ENCODE results near the gene IDH3B. TPM values are rescaled to one million over a fixed set of nuclear protein-coding genes. Genes with fewer than 3 reads are reported as not detected.

Gene IDH3B
- total and polyA plus RNA-seq, 2 experiments from 2014 or later = 91.1 to 93.8 TPM

DNA sequence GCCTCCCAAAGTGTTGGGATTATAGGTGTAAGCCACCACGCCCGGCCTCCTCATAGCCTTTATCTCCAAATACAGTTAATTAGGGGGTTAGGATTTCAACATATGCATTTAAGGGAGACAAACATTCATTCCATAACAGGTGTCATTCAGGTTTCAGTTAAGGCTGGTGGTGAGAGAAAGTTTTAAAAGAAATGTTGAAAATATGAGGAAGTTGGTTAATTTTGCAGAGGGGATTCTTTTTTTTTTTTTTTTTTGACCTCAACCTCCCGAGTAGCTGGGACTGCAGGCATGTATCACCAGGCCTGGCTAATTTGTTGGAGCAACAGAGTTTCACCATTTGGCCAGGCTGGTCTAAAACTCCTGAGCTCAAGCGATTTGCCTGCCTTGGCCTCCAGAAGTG lies 16.0 kb upstream of the IDH3B start:
- H3K27ac ChIP-seq = no peak overlapping the region
- no peaks in the 10 kb centered on the region for H3K9me2 ChIP-seq (replicated peaks; ENCODE audit: insufficient read depth)
- no peaks in the 10 kb centered on the region for H3K9me3 ChIP-seq (ENCODE audit: low read depth)
- H3K4me2 ChIP-seq = no peak overlapping the region
- H3K4me1 ChIP-seq (ENCODE audit: insufficient read depth) = no peaks in the 10 kb centered on the region
- no peaks in the 10 kb centered on the region for H4K20me1 ChIP-seq (ENCODE audit: insufficient read depth, poor library complexity, severe bottlenecking)
- H3K36me3 ChIP-seq (replicated peaks; ENCODE audit: insufficient read depth, low read depth) = no peaks in the 10 kb centered on the region
- H3K4me3 ChIP-seq = no peak overlapping the region
- no peaks in the 10 kb centered on the region for H3K79me2 ChIP-seq
- H3K27me3 ChIP-seq = peaks cover 2% of the 10 kb centered on the region
- no peak for DNase-seq (ENCODE audit: low spot score)
- no peak overlapping the region for H2AFZ ChIP-seq
- TF ChIP-seq EZH2phosphoT487 (IDR thresholded peaks at IDR 0.05; ENCODE audit: low read depth, severe bottlenecking, unreplicated experiment) (no peak), EZH2 (IDR thresholded peaks at IDR 0.05; ENCODE audit: borderline replicate concordance) (no peak)
- TF ChIP-seq, protein P1, sequence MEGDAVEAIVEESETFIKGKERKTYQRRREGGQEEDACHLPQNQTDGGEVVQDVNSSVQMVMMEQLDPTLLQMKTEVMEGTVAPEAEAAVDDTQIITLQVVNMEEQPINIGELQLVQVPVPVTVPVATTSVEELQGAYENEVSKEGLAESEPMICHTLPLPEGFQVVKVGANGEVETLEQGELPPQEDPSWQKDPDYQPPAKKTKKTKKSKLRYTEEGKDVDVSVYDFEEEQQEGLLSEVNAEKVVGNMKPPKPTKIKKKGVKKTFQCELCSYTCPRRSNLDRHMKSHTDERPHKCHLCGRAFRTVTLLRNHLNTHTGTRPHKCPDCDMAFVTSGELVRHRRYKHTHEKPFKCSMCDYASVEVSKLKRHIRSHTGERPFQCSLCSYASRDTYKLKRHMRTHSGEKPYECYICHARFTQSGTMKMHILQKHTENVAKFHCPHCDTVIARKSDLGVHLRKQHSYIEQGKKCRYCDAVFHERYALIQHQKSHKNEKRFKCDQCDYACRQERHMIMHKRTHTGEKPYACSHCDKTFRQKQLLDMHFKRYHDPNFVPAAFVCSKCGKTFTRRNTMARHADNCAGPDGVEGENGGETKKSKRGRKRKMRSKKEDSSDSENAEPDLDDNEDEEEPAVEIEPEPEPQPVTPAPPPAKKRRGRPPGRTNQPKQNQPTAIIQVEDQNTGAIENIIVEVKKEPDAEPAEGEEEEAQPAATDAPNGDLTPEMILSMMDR (IDR thresholded peaks at IDR 0.05; ENCODE audit: poor library complexity) = no peak
- 82% methylated on average over 4 of the region's 4 CpGs for WGBS (ENCODE audit: low lambda C conversion rate, missing lambda C conversion rate)

- no peak for DNase-seq (ENCODE audit: low spot score)
- Histone ChIP-seq H3K4me2 (no peak overlapping the region), H4K20me1 (ENCODE audit: insufficient read depth, poor library complexity, severe bottlenecking) (no peaks in the 10 kb centered on the region), H3K79me2 (no peaks in the 10 kb centered on the region), H3K27ac (no peak overlapping the region), H3K9me3 (ENCODE audit: low read depth) (no peaks in the 10 kb centered on the region), H3K4me3 (no peak overlapping the region), H3K4me1 (ENCODE audit: insufficient read depth) (no peaks in the 10 kb centered on the region), H3K27me3 (no peaks in the 10 kb centered on the region), H2AFZ (no peak overlapping the region), H3K36me3 (replicated peaks; ENCODE audit: insufficient read depth, low read depth) (no peaks in the 10 kb centered on the region), H3K9me2 (replicated peaks; ENCODE audit: insufficient read depth) (no peaks in the 10 kb centered on the region)
- no peak for TF ChIP-seq EZH2phosphoT487 (IDR thresholded peaks at IDR 0.05; ENCODE audit: low read depth, severe bottlenecking, unreplicated experiment)
- TF ChIP-seq, protein P1 (IDR thresholded peaks at IDR 0.05; ENCODE audit: poor library complexity) = no peak
- no peak for TF ChIP-seq EZH2 (IDR thresholded peaks at IDR 0.05; ENCODE audit: borderline replicate concordance)
- WGBS (ENCODE audit: low lambda C conversion rate, missing lambda C conversion rate) = 94% methylated on average over 4 of the region's 4 CpGs
These were observed 9.4 kb upstream of the IDH3B start for GRCh38 chr20:2673453-2673852.

DNA sequence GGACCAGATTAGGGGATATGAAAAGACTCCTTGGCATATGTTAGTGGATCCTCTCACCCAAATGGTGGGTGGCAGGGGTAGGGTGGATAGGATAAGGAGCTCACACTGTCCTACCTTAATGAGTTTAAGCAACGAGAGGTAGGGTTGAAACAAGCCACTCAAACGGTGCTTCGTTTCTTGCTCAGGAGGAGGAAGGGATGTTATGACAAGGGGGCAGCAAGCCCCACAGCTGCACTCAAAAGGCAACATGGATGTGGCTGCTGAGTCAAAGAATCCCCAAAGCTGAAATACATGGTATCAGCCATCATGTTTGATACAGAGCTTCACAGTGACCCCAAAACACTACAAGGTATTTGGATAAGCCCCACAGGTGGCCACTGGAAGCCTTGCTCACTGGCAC lies 8.4 kb upstream of the IDH3B start:
- TF ChIP-seq, protein P1 (IDR thresholded peaks at IDR 0.05; ENCODE audit: poor library complexity) = no peak
- TF ChIP-seq EZH2phosphoT487 (IDR thresholded peaks at IDR 0.05; ENCODE audit: low read depth, severe bottlenecking, unreplicated experiment) (no peak), EZH2 (IDR thresholded peaks at IDR 0.05; ENCODE audit: borderline replicate concordance) (no peak)
- no peaks in the 10 kb centered on the region for H3K79me2 ChIP-seq
- no peaks in the 10 kb centered on the region for H3K9me2 ChIP-seq (replicated peaks; ENCODE audit: insufficient read depth)
- DNase-seq (ENCODE audit: low spot score) = no peak
- H4K20me1 ChIP-seq (ENCODE audit: insufficient read depth, poor library complexity, severe bottlenecking) = no peaks in the 10 kb centered on the region
- no peak overlapping the region for H3K27ac ChIP-seq
- H3K4me1 ChIP-seq (ENCODE audit: insufficient read depth) = no peaks in the 10 kb centered on the region
- no peak overlapping the region for H2AFZ ChIP-seq
- H3K36me3 ChIP-seq (replicated peaks; ENCODE audit: insufficient read depth, low read depth) = no peaks in the 10 kb centered on the region
- no peak overlapping the region for H3K4me3 ChIP-seq
- no peak overlapping the region for H3K4me2 ChIP-seq
- H3K9me3 ChIP-seq (ENCODE audit: low read depth) = no peaks in the 10 kb centered on the region
- no peaks in the 10 kb centered on the region for H3K27me3 ChIP-seq
- WGBS (ENCODE audit: low lambda C conversion rate, missing lambda C conversion rate) = 74% methylated on average over 3 of the region's 3 CpGs

DNA sequence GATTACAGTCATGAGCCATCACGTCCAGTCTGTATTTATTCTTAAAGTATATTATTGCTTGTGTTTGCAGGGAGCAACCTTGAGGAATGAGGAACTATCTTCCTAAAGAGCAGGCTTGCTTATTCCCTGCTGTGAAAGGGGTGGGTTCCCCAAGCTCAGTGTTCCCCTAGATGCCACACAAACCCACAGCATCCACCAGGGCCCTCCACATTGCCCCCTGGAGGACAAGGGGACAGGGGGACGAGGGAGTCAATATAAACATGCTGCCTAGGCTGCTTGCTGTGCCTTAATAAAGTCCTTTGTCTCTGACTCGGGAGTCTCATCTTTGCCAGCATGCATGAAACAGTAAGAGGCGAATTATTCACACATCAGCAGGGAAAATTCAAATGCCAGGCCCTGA lies 8.0 kb upstream of the IDH3B start:
- Histone ChIP-seq H3K4me3 (no peak overlapping the region), H3K79me2 (no peaks in the 10 kb centered on the region), H3K4me1 (ENCODE audit: insufficient read depth) (no peaks in the 10 kb centered on the region), H4K20me1 (ENCODE audit: insufficient read depth, poor library complexity, severe bottlenecking) (no peaks in the 10 kb centered on the region), H3K4me2 (no peak overlapping the region), H3K36me3 (replicated peaks; ENCODE audit: insufficient read depth, low read depth) (no peaks in the 10 kb centered on the region), H3K9me3 (ENCODE audit: low read depth) (no peaks in the 10 kb centered on the region), H3K27me3 (no peaks in the 10 kb centered on the region), H3K9me2 (replicated peaks; ENCODE audit: insufficient read depth) (no peaks in the 10 kb centered on the region), H2AFZ (no peak overlapping the region), H3K27ac (no peak overlapping the region)
- WGBS (ENCODE audit: low lambda C conversion rate, missing lambda C conversion rate) = 32% methylated on average over 4 of the region's 4 CpGs
- TF ChIP-seq EZH2phosphoT487 (IDR thresholded peaks at IDR 0.05; ENCODE audit: low read depth, severe bottlenecking, unreplicated experiment) (no peak), EZH2 (IDR thresholded peaks at IDR 0.05; ENCODE audit: borderline replicate concordance) (no peak)
- TF ChIP-seq, protein P1 (IDR thresholded peaks at IDR 0.05; ENCODE audit: poor library complexity) = no peak
- DNase-seq (ENCODE audit: low spot score) = no peak

Measured in hepatocyte (in vitro differentiated cells).